Colon (tissue), 2 donors: ENCODE results near the gene TEX28.
"Not testable (repeated sequence)": the region's sequence is repeated elsewhere in the genome, so short reads cannot be mapped to it uniquely, and the experiment has no call there.

Source experiments
- FAIRE-seq: peaks from 2 replicates; lab custom pipeline; 2012; peaks lifted over from hg19 to GRCh38; lab: Jason Lieb, UNC
- donor health status: control.
- donor health status: control.

TEX28 gene

DNA sequence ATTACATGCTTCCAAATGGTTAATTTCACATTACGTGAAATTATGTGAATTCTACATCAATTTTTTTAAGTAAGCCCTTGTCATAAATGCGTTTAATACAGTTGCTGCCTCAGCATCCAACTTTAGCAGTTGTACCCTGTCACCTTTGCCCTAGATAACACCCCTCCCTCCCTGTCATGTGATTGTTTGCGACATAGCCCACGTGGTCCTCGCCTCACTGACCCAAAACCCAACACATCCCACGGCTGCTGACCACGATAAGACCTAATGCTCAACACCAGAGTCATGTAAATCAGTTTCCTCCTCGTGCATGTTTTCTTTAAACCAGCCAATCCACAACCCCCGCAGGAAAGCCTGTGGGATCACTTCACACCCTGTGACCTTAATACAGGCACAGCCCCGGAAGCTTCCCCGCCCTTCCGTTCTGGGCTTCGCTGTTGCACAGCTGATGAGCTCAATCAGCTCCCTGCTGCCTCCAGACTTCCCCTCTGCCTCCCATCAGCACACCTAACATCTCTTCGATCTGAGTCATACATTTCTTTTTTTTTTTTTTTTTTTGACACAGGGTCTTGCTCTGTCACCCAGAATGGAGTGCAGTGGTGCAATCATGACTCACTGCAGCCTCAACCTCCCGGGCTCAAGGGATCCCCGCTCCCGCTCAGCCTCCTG is 47.4 kb downstream of the TEX28 start:
- FAIRE-seq, result peak; percentile 95

DNA sequence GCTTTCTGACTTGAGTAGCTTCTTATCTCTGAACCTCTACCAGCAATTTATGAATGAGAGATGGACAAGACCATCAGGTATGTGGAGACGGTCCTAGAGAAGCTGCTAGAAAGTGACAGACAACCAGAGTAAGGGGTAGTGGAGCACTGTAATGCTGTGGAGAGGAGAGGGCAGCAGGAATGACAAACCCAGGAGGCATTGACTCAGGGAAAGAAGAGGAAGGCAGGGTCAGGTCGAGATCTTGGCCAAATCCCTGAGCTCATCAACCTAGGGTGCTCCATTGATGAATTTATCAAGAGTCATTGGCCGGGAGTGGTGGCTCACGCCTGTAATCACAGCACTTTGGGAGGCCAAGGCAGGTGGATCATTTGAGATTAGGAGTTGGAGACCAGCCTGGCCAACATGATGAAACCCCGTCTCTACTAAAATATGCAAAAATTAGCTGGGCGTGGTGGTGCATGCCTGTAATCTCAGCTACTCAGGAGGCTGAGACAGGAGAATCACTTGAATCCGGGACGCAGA is 54.9 kb downstream of the TEX28 start:
- FAIRE-seq, result not testable (repeated sequence)

- peak; percentile 88 for FAIRE-seq
These were observed 55.9 kb downstream of the TEX28 start for GRCh38 chrX:154238939-154239559.

DNA sequence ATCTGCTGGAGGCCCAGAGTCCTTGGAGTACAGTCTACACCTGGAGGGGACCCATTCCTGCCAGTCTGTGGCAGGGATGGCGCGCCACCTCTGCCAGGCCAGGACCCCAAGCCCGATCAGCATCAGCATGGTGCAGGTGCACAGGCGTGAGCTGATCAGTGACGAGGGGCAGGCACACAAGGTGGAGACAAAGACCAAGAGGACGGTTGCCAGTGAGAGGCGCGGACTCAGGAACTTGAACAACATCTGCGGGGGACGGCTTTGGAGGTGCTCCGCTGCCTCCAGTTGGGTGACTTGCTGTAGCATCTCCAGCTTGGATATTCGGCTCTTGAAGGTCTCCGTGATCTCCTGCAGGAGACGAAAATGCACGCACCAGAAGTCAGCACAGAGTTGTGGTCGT is 61.3 kb downstream of the TEX28 start:
- not testable (repeated sequence) for FAIRE-seq

DNA sequence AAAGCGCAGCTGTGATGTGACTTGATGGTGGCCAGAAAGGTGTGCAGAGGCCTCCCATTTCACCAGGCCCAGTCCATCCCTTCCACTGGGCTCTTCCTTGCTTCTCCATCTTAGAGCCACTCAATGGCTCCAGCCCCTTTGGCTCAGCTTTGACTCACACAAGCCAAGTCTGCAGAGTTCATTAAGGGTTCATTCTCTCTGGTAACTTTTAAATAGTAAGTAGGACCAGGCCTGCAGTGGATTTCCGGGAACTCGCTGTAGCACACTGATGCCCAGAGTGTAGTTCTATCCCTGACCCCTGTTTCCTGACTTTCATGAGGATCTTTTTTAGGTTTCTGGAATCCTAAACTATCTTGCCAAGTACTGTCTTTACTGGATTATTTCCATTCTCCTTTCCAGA is 63.5 kb downstream of the TEX28 start:
- not testable (repeated sequence) for FAIRE-seq

- FAIRE-seq, result not testable (repeated sequence)
These were observed 68.2 kb downstream of the TEX28 start for GRCh38 chrX:154226706-154227105.

GRCh38 chrX:154225292-154225691 is 69.6 kb downstream of the TEX28 start:
- FAIRE-seq, result not testable (repeated sequence)
